GM18858 (cell line): ENCODE data around the gene IL31.

Source experiments
- ATAC-seq: cut with Tn5 transposase; IDR thresholded peaks from one replicate; pipeline ENCODE4 v1.9.1; 2021; ENCODE audit not compliant: unreplicated experiment

The IL31 gene

DNA sequence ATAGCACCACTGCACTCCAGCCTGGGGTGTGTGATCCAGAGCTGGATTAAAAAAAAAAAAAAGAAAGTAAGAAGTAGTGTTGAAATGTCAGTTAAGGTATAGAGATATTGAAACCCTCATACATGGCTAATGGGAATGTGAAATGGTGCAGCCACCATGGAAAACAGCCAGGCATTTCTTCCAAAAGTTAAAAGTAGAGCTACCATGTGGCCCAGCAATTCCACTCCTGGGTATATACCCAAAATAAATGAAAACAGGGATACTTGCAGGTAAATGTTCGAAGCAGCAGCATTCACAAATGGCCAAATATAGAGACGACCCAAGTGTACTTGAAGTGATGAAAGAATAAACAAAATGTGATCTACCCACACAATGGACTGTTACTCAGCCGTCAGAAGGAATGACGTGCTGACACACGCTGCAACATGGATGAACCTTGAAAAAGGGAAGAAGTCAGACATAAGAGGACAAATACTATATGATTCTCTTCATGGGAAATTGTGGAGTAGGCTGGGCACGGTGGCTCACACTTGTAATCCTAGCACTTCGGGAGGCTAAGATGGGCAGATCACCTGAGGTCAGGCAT is 15.2 kb downstream of the IL31 start:
- ATAC-seq, result no peak

DNA sequence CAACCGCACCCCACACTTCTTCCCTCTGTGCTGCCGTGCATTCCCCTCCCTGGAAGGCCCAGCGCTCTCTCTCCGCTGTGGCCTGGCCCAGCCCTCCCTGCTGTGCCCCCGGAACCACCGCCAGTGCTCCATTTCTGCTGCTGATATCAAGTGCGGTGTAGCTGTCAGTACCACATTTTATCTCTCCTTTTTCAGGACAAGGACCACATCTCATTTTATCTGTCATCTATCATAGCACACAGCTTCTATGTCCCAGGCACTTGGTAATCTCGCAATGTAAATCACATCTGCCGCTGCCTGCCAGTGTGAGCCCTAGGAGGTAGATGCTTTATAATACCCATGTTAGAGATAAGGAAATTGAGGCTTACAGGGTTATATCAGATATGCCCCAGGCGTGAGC is 18.3 kb downstream of the IL31 start:
- no peak for ATAC-seq

DNA sequence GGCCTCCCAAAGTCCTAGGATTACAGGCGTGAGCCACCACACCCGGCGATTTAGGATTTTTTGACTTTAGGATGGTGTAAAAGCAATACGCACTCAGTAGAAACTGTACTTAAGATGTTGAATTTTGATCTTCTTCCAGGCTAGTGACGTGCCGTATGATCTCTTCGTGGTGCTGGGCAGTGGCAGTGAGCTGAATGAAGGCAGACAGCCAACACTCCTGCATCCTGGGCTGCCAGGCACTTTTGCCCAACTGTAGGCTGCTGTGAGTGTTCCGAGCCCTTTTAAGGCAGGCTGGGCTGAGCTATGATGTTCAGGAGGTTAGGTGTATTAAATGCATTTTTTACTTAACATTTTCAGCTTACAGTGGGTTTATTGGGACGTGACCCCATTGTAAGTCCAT is 21.3 kb downstream of the IL31 start:
- no peak for ATAC-seq

DNA sequence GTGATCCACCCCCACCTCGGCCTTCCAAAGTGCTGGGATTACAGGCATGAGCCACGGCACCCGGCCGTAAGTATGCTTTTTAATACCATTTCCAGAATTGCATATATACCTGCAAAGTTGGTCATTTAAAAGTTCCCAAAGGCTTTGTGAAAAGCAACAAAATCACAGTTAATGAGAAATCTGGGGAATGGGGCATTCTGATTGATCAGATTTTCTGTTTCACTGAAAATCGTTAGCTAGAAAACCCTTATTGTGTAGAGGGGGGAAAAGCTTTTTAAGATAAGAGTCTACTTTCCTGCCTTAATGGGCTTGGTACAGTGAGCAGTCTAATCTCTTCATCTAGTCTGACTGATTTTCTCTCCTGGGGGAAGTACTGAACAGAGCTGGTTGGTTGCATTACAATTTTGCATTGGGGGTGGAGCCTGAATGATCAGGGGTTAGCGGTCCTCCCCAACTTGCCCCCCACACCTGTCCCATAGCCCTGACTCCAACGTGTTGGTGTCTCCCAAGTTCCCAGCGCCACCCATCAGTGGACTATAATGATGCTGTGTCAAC is 23.8 kb downstream of the IL31 start:
- no peak for ATAC-seq

DNA sequence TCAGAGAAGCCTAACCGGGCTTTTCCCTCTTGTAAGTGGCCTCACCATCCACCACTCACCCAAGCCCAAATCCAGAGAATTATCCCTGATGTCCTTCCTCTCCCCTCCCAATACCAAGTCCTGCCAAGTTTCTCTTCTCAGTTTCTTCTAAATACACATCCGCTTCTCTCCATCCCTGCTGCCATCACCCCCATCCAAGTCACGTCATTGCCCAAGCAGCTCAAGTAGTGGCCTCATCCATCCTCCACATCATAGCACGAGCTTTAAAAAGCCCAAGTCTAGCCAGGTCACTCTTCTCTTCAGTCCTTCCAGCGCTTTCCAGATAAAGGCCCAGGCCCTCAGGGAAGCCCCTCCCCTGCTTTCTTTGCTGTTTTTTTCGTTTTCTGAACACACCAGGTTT is 25.4 kb downstream of the IL31 start:
- ATAC-seq, result no peak

DNA sequence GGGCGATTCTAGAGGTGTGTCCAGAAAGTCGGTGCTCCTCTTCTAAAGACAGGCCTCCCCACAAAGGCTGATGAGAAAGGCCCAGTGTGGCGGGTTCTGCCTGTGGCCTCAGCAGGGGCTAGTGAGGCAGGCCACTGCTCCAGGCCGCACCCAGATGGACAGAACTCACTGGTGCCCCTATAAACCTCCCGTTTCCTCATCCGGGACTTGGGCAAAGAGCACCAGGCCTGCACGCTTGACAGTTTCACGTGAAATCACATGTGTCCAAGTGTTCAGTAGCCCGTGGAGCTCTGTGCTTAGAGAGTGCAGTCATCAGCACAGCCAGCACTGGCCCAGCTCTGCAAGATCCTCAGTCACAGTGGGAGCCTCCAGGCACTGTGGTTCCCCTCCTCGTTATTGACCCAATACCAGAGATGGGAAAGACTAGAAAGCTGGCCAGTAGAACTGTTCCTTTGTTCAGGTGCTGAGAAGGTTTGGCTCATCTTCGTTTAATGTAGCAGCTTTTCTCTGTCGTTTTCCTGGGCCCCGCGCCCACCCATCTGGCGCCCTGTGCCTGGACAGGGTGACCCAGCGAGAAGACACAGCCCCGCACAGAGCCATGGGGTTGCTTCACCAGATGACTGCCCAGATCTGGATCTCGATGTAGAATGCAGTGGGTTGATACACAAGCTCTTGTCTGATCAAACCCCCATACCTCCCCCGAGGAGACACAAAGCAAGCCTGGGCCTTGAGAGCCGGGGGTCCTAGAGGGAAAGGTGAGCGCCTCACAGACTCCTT is 26.3 kb downstream of the IL31 start:
- no peak for ATAC-seq

DNA sequence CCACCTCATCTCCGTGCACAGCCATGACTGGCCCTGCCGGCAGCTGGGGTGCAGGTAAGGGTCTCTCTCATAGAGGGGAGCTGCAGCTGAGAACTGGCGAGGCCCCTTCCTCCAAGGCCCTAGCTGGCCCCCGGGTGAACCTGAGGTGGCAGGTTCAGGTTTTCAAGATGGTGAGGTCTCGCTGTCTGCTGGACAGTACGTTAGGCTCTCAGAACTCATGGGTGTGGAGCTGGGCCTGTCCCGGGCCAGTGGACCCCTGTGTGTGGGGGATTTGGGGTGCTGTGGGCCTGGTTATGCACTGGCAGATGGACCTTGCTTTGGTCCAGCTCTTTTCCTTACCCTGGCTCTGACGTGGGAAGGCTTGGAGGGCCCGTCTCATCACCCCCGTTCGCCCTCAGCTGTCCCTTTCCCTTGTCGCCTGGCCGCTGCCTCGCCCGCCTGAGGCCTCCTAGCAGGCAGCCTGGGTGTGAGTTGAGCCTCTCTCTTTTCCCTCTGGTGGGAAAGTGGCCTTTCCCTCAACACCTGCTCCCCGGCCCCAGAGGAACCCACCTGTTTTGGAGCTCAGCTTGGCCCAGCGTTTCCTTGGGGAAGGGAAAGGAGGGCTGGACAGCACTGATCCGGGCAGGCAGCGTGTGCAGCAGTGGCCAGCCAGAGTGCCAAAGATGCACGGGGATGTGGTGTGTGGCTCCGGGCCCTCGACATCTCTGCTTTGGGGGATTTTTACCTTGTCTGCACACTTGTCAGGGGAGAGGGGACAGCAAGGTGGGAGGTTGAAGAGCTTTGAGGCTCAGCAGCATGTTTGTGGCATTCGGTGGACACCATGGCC is 28.3 kb downstream of the IL31 start:
- ATAC-seq, result no peak

DNA sequence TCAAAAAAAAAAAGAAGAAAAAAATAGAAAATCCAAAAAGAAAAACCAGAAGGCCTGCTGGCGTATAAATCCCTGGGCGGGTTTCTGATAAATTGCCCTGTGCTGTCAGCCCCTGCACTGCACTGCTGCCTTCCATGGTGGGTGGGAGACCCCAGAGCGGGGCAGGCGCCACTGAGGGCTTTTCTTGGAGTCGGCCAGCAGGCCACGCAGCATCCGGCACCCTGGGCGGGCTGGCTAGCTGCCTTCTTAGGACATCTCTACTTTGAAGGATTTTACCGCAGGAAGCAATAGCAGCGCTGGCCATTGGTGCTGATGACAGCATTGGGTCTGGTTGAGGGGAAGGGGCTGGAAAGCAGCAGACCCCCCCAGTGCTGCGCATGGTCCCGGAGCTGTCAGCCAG is 29.1 kb downstream of the IL31 start:
- no peak for ATAC-seq

DNA sequence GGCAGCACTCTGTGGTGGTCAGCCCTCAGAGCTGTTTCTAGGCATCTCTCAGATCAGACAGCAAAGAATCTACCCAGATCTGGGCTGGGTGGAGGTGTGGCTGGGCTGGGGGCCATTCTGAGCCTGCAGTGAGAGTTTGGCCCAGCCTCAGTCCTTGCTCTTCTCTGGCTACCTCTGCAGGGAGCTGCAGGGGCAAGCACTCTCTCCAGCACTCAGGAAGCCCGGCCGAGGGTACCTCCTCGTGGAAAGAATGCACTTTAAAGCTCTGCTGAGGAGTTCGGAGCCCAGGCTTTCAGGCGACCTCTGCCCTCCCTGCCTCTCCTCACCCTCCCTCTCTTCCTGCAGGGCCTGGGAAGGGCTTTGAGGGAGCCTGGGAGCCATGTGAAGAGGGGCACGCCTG is 31.2 kb downstream of the IL31 start:
- ATAC-seq, result no peak

DNA sequence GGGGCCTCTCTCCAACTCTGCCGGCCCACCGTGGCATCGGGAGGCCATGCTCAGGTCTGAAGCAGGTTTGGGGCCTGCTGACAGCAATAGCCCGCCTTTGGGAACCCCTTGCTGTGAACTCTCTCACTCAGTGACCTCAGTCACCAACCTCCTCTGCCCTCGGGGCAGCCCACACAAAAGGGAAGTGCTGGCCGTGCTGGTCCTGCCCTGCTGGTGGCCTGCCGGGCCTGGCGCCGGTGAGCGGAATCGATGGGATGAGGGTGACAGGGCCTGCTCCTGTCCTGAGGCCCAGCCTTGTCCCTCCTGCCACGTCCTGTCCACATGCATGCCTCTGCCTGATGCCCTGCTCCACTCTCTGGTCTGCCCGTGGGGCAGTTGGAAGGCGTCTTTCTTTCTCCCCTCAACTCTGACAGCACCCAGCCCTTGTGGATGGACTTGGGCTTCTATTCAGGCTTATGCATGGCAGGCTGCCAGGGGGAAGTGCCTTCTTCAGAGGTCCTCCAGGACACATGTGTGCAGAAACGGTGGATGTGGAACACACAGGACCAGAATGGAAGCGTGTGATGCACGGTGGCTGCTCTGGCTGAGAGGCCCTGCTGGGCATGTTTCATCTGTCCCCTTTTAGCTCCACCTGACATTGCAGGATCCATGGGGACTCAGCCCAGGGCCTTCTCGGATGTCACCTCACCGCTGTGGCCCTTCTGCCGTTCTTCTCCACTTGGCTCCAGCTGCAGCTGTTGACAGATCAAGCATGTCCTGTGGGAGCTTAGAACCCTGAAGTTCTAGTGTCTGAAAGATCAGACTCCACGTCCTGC is 31.9 kb downstream of the IL31 start:
- ATAC-seq, result no peak

DNA sequence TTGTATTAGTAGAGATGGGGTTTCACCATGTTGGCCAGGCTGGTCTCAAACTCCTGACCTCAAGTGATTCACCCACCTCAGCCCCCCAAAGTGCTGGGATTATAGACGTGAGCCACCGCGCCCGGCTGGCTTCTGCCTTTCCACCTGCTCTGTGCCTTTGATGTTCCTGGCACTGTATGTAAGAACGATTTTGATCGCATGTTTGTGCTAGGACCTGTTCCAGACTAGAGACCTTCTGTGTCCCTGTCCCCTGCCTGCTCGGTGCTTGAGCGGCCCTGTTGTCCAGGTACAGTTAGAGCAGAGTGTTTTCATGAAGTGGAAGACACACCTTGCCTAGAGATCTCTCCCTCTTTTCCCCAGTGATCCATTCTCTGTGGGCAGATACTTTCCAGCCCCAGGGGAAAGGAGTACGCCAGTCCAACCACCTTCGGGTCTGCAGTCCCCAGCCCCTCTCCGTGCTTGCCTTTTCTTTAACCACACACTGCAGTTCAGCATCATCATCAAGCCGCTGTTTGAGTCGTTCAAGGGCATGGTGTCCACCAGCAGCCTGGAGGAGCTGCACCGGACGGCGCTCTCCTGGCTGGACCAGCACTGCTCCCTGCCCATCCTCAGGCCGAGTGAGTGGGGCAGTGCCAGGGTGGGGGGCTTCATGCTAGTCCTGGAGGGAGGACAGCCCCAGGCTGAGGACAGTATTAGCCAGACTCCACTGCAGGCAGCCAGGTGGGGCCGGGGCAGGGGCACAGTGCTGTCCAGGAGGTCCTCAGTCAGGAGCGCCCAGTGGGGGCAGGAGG is 33.4 kb downstream of the IL31 start:
- no peak for ATAC-seq

DNA sequence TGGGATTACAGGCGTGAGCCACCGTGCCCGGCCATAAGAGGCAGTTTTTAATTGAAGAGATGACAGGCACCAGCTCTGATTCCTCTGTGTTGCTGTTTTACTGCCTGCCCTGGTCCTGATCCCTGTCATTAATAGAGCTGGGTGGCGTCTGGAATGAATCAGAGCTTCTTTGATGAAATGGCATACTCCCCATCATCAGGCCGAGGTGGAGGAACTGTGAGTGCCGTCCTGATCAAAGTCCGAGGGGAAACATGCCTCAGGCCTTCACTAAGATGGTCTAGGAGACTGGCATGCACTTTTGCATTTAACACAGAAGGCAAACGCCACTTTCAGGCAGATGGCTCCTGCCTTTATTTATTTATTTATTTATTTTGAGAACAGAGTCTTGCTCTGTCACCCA is 34.1 kb downstream of the IL31 start:
- no peak for ATAC-seq

DNA sequence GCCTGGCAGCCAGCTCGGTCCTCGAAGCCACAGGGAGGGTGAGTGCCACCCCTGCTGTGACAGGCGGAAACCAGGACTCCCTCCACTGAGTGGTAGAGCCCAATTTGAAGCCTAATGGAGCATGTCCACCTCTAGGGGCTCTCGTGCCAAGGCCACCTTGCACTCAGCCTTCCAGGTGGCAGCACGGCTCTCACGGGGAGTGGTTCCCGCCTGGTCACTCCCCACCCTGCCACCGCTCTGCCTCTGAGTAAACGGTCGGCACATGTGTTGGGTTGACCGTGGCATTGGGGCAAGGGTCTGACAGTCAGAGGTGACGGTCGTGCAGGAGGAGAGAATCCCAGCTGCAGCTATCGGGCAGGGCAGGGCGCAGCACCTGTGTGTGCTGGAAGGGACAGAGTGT is 34.8 kb downstream of the IL31 start:
- ATAC-seq, result no peak

DNA sequence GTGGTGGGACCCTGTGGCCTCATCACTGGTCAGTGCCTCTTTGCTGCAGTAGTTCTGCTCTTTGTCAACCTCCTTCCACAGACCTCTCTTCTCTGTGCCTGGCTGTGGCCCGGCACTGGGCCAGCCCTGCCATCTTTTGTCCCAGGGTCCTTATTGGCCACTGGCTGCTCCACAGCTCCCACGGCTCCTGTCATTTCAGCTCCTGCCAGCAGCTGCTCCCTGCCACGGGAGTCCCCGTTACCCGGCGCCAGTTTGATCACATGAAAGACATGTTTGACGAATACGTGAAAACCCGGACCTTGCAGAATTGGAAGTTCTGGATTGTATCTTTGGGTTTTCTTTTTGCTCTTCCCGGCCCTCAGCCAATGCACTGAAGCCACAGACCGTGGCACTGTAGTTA is 35.4 kb downstream of the IL31 start:
- no peak for ATAC-seq

DNA sequence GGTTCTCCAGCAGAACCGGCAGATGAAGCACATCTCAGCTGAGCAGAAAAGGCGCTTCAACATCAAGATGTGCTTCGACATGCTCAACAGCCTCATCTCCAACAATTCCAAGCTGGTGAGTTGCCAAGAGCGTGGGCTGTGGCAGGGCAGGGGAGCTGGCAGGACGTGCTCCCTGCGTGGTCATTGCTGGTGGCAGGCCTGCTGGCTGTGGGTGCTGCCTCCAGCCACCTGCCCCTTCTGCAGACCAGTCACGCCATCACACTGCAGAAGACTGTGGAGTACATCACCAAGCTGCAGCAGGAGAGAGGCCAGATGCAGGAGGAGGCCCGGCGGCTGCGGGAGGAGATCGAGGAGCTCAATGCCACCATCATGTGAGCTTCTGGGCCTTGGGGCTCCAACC is 35.8 kb downstream of the IL31 start:
- ATAC-seq, result no peak

DNA sequence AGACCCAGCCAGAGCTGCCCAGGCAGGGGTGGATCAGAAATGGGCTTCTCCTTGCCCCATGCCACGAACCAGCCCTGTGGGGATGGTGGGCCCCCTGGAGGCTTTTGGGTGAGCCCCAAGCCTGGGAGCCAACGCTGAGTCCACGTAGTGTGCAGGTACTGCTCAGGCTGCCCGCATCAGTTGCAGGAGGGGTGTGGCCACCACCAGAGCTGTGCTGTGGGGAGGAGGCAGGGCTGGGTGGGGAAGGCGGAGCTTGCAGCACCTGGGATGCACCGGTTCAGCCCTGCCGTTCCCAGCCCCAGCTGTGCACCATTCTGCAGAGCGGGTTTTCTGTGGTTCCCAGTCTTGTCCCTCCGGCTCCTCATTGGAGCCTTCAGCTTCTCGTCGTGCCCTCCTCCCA is 36.3 kb downstream of the IL31 start:
- ATAC-seq, result no peak

DNA sequence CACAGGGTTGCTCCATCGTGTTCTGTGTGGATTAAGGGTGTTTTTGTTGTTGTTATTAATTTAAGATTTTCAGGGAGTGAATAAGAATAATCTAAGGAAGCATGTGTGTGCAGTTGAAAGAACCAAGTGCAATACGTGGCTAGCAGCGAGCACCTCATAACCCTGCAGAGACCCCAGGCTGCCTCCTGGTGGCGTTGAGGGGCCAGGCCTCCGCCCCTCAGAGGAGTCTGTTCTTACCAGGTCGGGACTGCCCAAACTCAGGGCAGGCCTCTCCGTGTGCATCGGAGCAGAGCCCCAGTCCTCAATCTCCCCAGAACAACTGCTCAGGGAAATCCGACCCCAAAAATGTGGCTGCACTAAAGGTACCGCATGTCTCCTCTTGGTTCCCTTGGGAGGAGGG is 36.8 kb downstream of the IL31 start:
- no peak for ATAC-seq

DNA sequence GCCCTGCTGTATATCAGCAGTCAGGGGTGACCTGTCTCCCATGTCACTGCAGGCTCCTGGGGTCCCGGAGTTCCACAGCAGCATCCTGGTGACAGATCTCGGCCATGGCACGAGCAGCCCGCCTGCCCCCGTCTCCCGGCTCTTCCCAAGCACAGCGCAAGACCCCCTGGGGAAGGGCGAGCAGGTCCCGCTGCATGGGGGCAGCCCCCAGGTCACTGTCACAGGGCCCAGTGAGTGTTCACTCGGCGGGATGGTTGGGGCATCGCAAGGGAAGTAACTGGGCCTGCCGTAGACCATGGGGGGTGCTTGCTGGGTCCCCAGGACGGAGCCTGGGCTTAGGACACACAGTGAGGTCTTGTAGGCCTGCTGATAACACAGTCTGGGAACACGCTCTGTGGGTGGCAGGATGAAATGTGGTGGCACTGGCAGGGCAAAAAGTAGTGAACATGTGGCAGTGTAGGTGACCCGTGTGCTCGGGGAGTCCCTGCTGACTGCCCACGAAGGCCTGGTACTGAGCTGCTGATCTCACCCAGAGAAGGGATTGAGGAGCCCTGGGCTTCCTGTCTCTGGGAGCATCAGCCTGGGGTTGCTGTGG is 38.5 kb downstream of the IL31 start:
- no peak for ATAC-seq

DNA sequence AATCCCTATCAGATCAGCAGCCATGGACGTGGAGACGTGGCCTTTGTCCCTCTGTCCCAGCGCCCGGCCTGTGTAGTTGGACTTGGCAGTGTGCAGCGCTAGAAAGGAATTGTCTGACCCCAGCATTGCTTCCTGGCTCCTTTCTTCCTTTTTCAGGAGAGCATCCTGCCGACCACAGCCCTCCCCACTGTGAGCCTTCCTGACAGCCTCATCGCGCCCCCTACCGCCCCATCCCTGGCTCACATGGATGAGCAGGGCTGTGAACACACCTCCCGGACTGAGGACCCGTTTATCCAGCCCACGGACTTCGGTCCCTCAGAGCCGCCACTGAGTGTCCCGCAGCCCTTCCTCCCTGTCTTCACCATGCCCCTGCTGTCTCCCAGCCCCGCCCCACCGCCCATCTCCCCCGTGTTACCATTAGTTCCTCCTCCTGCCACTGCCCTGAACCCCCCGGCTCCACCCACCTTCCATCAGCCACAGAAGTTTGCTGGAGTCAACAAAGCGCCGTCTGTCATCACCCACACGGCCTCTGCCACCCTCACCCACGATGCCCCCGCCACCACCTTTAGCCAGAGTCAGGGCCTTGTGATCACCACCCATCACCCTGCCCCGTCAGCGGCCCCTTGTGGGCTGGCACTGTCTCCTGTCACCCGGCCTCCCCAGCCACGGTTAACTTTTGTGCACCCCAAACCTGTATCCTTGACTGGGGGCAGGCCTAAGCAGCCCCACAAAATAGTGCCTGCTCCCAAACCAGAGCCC is 40.6 kb downstream of the IL31 start:
- ATAC-seq, result no peak
